BLaER1 treated with 17β-estradiol and CSF1 and Interleukin-3, amounts not matched to agents 10 nM and 100 nM (cell line): ENCODE measurements around the gene DUOXA1.
A peak's percentile ranks its signal among the peaks of the same experiment; 100 is the strongest.

Experiments
- H3K27ac ChIP-seq, 11 experiments: shearing (Covaris generic); formaldehyde crosslinking; 2 replicates each; pipeline ENCODE4 v1.8.1; 2022
- H3K27me3 ChIP-seq, 11 experiments: shearing (Covaris generic); formaldehyde crosslinking; 2 replicates each; pipeline ENCODE4 v1.8.1; 2022
- H3K36me3 ChIP-seq, 11 experiments: shearing (Covaris generic); formaldehyde crosslinking; 2 replicates each; pipeline ENCODE4 v1.8.1; 2022
- H3K4me1 ChIP-seq, 10 experiments: shearing (Covaris generic); formaldehyde crosslinking; 2 replicates each; pipeline ENCODE4 v1.8.1; 2022
- H3K4me2 ChIP-seq, 11 experiments: shearing (Covaris generic); formaldehyde crosslinking; 2 replicates each; pipeline ENCODE4 v1.8.1; 2022
- H3K4me3 ChIP-seq, 10 experiments: shearing (Covaris generic); formaldehyde crosslinking; 2 replicates each; pipeline ENCODE4 v1.8.1; 2022
- H3K9ac ChIP-seq, 11 experiments: shearing (Covaris generic); formaldehyde crosslinking; 2 replicates each; pipeline ENCODE4 v1.8.1; 2022
- H3K9me3 ChIP-seq, 11 experiments: shearing (Covaris generic); formaldehyde crosslinking; replicated peaks in 1 of 11; 2 replicates each; pipeline ENCODE4 v1.8.1; 2022
- H4K20me1 ChIP-seq, 11 experiments: shearing (Covaris generic); formaldehyde crosslinking; 2 replicates each; pipeline ENCODE4 v1.8.1; 2022
- Cebpa-rat ChIP-seq, 11 experiments: shearing (Covaris generic); IDR thresholded peaks; 2 replicates each; pipeline ENCODE4 v1.8.1; 2022

Gene DUOXA1

DNA sequence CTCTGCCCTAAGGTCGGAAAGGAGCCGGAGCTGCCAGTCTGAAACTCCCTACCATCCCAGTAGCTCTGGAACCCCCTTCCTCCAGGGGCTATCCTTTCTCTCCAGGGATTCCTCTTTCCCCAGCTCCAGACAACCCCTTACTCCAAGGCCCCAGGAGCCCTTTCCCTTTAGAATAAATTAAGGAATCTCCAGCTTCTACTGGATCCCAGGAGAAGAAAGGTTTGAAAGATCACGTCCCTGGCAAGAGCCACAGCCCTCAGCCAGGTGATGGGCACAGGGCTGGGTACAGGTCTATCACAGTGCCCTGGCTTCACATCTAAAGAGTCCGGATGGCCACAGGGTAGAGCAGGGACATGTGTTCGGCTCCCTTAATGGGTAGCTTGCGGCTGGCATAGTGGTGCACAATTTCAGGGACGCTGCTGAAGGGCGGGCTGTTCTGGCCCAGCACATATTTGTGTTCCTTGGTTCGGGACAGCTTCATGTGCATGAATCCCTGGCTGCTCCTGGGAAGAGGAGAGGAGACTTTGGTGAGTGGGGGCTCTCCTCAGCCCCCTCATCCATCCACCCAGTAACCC is 38.0 kb upstream of the DUOXA1 start:
- peak overlapping the region in 8 of 10 experiments; percentile 57 to 74 (median 64); a peak in 8 of 20 replicates for H3K4me3 ChIP-seq
- no peaks in the 10 kb centered on the region for H3K27me3 ChIP-seq
- H3K36me3 ChIP-seq, result peaks cover 0 to 21% (median 14%) of the 10 kb centered on the region in 11 experiments; a peak in 16 of 22 replicates
- H4K20me1 ChIP-seq, result peaks cover 0 to 8% (median 0%) of the 10 kb centered on the region in 11 experiments; a peak in 2 of 22 replicates
- H3K9ac ChIP-seq, result peak overlapping the region; percentile 96 to 100 (median 99); a peak in 19 of 22 replicates
- H3K4me2 ChIP-seq, result peak overlapping the region in 10 of 11 experiments; percentile 72 to 94 (median 84); a peak in 19 of 22 replicates
- no peaks in the 10 kb centered on the region for H3K9me3 ChIP-seq
- peak overlapping the region in 10 of 11 experiments; percentile 96 to 100 (median 100); a peak in 20 of 22 replicates for H3K27ac ChIP-seq
- no peak for TF ChIP-seq Cebpa-rat (IDR thresholded peaks at IDR 0.05)
- H3K4me1 ChIP-seq, result peaks cover 28 to 86% (median 79%) of the 10 kb centered on the region in 10 experiments

- H3K9ac ChIP-seq, result peak overlapping the region; percentile 96 to 100 (median 99)
- H3K9me3 ChIP-seq, result no peaks in the 10 kb centered on the region
- no peak for TF ChIP-seq Cebpa-rat (IDR thresholded peaks at IDR 0.05)
- H3K4me2 ChIP-seq, result peak overlapping the region; percentile 72 to 94 (median 86)
- peaks cover 0 to 8% (median 0%) of the 10 kb centered on the region in 11 experiments; a peak in 2 of 22 replicates for H4K20me1 ChIP-seq
- peaks cover 0 to 17% (median 11%) of the 10 kb centered on the region in 11 experiments; a peak in 16 of 22 replicates for H3K36me3 ChIP-seq
- peak overlapping the region; percentile 96 to 100 (median 99) for H3K27ac ChIP-seq
- peak overlapping the region; percentile 57 to 74 (median 65) for H3K4me3 ChIP-seq
- H3K27me3 ChIP-seq, result no peaks in the 10 kb centered on the region
- H3K4me1 ChIP-seq, result peaks cover 35 to 86% (median 78%) of the 10 kb centered on the region in 10 experiments
Observed at GRCh38 chr15:45166834-45167630, 37.4 kb upstream of the DUOXA1 start.

GRCh38 chr15:45165536-45165935 is 35.9 kb upstream of the DUOXA1 start:
- peak overlapping the region; percentile 96 to 100 (median 99); a peak in 20 of 22 replicates for H3K9ac ChIP-seq
- peaks cover 42 to 84% (median 70%) of the 10 kb centered on the region in 10 experiments for H3K4me1 ChIP-seq
- peak overlapping the region in 4 of 10 experiments; percentile 57 to 68 (median 66); a peak in 5 of 20 replicates for H3K4me3 ChIP-seq
- 0 out of 22 replicates have a peak, but pooled peaks cover 0 to 2% (median 0%) of the 10 kb centered on the region in 11 experiments for H3K36me3 ChIP-seq
- peak overlapping the region; percentile 72 to 94 (median 86) for H3K4me2 ChIP-seq
- no peak for TF ChIP-seq Cebpa-rat (IDR thresholded peaks at IDR 0.05)
- peaks cover 0 to 8% (median 0%) of the 10 kb centered on the region in 11 experiments; a peak in 2 of 22 replicates for H4K20me1 ChIP-seq
- no peaks in the 10 kb centered on the region for H3K9me3 ChIP-seq
- peak overlapping the region; percentile 96 to 100 (median 99); a peak in 21 of 22 replicates for H3K27ac ChIP-seq
- H3K27me3 ChIP-seq, result no peaks in the 10 kb centered on the region

DNA sequence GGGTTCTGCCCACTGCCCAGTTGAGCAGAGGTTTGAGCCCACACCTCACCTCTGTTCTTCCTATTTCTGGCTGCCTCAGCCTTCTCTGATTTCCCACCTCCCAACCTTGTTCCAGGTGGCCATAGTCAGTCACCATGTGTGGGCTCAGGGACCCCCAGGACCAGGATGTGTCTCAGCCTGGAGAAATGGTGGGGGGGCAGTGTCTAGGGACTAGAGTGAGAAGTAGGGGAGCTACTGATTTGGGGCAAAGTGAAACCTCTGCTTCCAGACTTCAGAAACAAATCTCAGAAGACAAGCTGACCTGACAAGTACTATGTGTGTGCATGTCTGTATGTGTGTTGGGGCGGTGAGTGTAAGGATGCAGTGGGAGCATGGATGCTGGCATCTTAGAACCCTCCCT is 35.2 kb upstream of the DUOXA1 start:
- no peaks in the 10 kb centered on the region for H3K27me3 ChIP-seq
- H3K4me2 ChIP-seq, result peak overlapping the region; percentile 72 to 94 (median 86)
- H3K27ac ChIP-seq, result peak overlapping the region in 8 of 11 experiments; percentile 98 to 100 (median 100); a peak in 16 of 22 replicates
- H3K9me3 ChIP-seq, result no peaks in the 10 kb centered on the region
- H3K4me3 ChIP-seq, result no peak overlapping the region
- H3K4me1 ChIP-seq, result peaks cover 39 to 78% (median 63%) of the 10 kb centered on the region in 10 experiments
- peak overlapping the region; percentile 96 to 100 (median 99); a peak in 15 of 22 replicates for H3K9ac ChIP-seq
- TF ChIP-seq Cebpa-rat (IDR thresholded peaks at IDR 0.05), result no peak
- no peaks in the 10 kb centered on the region for H3K36me3 ChIP-seq
- H4K20me1 ChIP-seq, result peaks cover 0 to 8% (median 0%) of the 10 kb centered on the region in 11 experiments; a peak in 2 of 22 replicates

- Histone ChIP-seq H3K27me3 (no peaks in the 10 kb centered on the region), H3K4me3 (no peak overlapping the region), H3K36me3 (no peaks in the 10 kb centered on the region), H3K9me3 (no peaks in the 10 kb centered on the region), H3K4me1 (peaks cover 35 to 63% (median 49%) of the 10 kb centered on the region in 10 experiments), H3K9ac (peak overlapping the region in 2 of 11 experiments; percentile 21 to 33; a peak in 3 of 22 replicates), H3K27ac (no peak overlapping the region; a peak in 2 of 22 replicates), H3K4me2 (peak overlapping the region in 1 of 11 experiments; percentile 2; a peak in 1 of 22 replicates), H4K20me1 (peaks cover 0 to 4% (median 0%) of the 10 kb centered on the region in 11 experiments; a peak in 1 of 22 replicates)
- no peak for TF ChIP-seq Cebpa-rat (IDR thresholded peaks at IDR 0.05)
Observed at GRCh38 chr15:45163508-45163856, 33.8 kb upstream of the DUOXA1 start.

DNA sequence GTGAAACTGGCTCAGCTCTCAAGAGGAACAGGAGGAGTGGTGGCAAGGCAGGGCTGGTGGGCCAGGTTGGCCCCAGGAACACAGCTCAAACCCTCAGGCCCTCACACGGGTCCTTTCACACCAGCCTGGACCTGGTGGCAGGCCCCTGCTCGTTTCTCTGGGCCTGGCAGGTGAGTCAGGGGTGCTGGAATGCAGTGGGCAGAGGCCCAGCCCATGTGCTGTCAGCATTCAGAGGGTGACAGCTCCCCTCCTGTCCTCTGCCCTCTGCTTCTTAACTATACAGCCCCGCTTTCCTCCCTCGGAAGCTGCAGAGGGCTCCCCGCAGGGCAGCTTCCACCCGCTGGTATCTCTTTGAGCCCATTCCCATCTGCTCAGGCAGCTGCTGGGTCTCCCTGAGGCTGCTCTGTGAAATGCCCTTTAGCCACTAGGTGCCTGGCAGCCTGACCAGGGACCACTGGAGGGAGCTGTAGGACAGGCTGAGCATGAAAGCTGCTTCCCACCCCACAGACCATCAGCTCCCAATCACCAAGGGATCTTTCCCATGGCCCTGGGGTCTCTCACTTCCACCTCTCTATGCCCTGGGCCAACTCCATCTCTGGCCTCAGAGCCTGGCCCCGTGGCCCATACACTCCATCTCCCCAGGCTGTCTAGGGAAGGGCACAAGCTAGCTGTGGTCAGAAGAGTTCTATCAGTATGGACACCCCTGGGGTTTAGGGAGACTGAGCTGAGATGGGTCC is 33.3 kb upstream of the DUOXA1 start:
- peak overlapping the region in 9 of 11 experiments; percentile 4 to 50 (median 28); a peak in 6 of 22 replicates for H3K9ac ChIP-seq

GRCh38 chr15:45161666-45162065 is 32.0 kb upstream of the DUOXA1 start:
- Histone ChIP-seq H3K4me2 (peak overlapping the region in 6 of 11 experiments; percentile 27 to 56 (median 38); a peak in 6 of 22 replicates), H3K4me3 (no peak overlapping the region), H4K20me1 (peaks cover 0 to 4% (median 0%) of the 10 kb centered on the region in 11 experiments; a peak in 1 of 22 replicates), H3K4me1 (peaks cover 40 to 65% (median 52%) of the 10 kb centered on the region in 10 experiments), H3K9ac (peak overlapping the region in 3 of 11 experiments; percentile 19 to 52 (median 26); a peak in 5 of 22 replicates), H3K27ac (peak overlapping the region in 3 of 11 experiments; percentile 14 to 26 (median 21); a peak in 1 of 22 replicates), H3K27me3 (no peaks in the 10 kb centered on the region), H3K9me3 (no peaks in the 10 kb centered on the region), H3K36me3 (no peaks in the 10 kb centered on the region)
- no peak for TF ChIP-seq Cebpa-rat (IDR thresholded peaks at IDR 0.05)

More for the DNA sequence above, 33.3 kb upstream of the DUOXA1 start:
- Histone ChIP-seq H3K27ac (peak overlapping the region in 4 of 11 experiments; percentile 7 to 16 (median 12); a peak in 5 of 22 replicates), H3K4me2 (peak overlapping the region in 5 of 11 experiments; percentile 30 to 65 (median 59); a peak in 8 of 22 replicates), H3K4me1 (peaks cover 35 to 58% (median 45%) of the 10 kb centered on the region in 10 experiments), H3K36me3 (no peaks in the 10 kb centered on the region), H3K4me3 (no peak overlapping the region), H3K9me3 (no peaks in the 10 kb centered on the region), H4K20me1 (peaks cover 0 to 4% (median 0%) of the 10 kb centered on the region in 11 experiments; a peak in 1 of 22 replicates), H3K27me3 (no peaks in the 10 kb centered on the region)
- no peak for TF ChIP-seq Cebpa-rat (IDR thresholded peaks at IDR 0.05)

DNA sequence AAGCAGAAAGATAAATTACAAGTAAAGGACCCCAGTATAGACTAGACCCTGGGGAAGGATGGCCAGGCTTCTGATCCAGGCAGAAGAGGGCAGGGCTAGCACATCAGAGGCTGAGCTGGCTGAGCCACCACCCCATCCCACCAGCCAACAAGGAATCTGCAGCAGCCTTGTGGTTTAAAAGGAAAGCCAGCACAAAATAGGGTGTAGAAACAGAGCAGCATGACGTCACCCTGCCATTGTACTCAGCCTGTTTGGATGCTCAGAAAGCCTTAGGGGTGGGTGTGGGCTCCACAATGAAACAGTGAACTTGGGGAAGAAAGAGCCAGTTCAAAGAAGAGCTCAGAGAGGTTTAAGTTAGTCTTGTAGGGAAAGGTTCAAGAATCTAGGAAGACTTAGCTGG is 28.3 kb upstream of the DUOXA1 start:
- Histone ChIP-seq H3K4me1 (peaks cover 33 to 54% (median 40%) of the 10 kb centered on the region in 10 experiments), H3K9ac (no peak overlapping the region), H3K4me2 (0 out of 22 replicates have a peak overlapping the region, but pooled peaks of 1 of the 11 experiments have one; percentile 73), H4K20me1 (peaks cover 0 to 4% (median 0%) of the 10 kb centered on the region in 11 experiments; a peak in 1 of 22 replicates), H3K27me3 (no peaks in the 10 kb centered on the region), H3K27ac (no peak overlapping the region), H3K9me3 (no peaks in the 10 kb centered on the region), H3K36me3 (no peaks in the 10 kb centered on the region), H3K4me3 (no peak overlapping the region)
- TF ChIP-seq Cebpa-rat (IDR thresholded peaks at IDR 0.05), result no peak
